Tibial artery (tissue), 4 donors: ENCODE measurements around the gene UNC5A.

Experiments
- DNase-seq, 2 donors: peaks; one replicate each; pipeline ENCODE4 v3.0.0-alpha.2; 2019
- H3K27ac ChIP-seq, 2 donors: fragments of 200-600 bp; sonication (generic) in 1 of 2; 1 replicate in 1 of 2; 2 replicates in 1 of 2; pipeline ENCODE4 v1.5.1; 2018 to 2019; ENCODE audit warnings: mild to moderate bottlenecking in 1 of 2
- H3K27me3 ChIP-seq, 2 donors: fragments of 200-600 bp; sonication (generic) in 1 of 2; one replicate each; pipeline versions ENCODE4 v1.5.1 to v1.6.0; 2016 to 2019
- H3K36me3 ChIP-seq, 3 donors: fragments of 200-600 bp; sonication (generic) in 2 of 3; one replicate each; pipeline ENCODE4 v1.5.1; 2016 to 2019; ENCODE audit warnings: mild to moderate bottlenecking in 2 of 3
- H3K4me1 ChIP-seq, 4 donors: fragments of 200-600 bp; sonication (generic) in 2 of 4; 1 replicate in 3 of 4; 2 replicates in 1 of 4; pipeline ENCODE4 v1.5.1; 2016 to 2019
- H3K4me3 ChIP-seq, 2 donors: fragments of 200-600 bp; sonication (generic) in 1 of 2; 1 replicate in 1 of 2; 2 replicates in 1 of 2; pipeline ENCODE4 v1.5.1; 2018 to 2019; ENCODE audit warnings: mild to moderate bottlenecking in 2 of 2
- H3K9me3 ChIP-seq, 3 donors: fragments of 200-600 bp; sonication (generic) in 1 of 3; one replicate each; pipeline ENCODE4 v1.5.1; 2016 to 2019
- CTCF ChIP-seq, 2 experiments: fragments of 200-600 bp in 1 of 2; fragments of 450-650 bp in 1 of 2; IDR thresholded peaks; one replicate each; pipeline ENCODE4 v1.5.1; 2017 to 2019; ENCODE audit warnings: antibody characterized with exemption in 2 of 2, mild to moderate bottlenecking in 1 of 2, moderate library complexity in 1 of 2
- intact Hi-C: fragments of 100-400 bp; cut with DNase I; formaldehyde crosslinking; loops from one replicate; pipeline ENCODE4 v1.15.0; 2023; ENCODE audit warnings: low total_unique reads

The UNC5A gene

GRCh38 chr5:176912115-176912514 is 101.8 kb downstream of the UNC5A start:
- Histone ChIP-seq H3K36me3 (peaks cover 13 to 36% (median 14%) of the 10 kb centered on the region in 3 donors), H3K4me3 (no peak overlapping the region), H3K27me3 (no peaks in the 10 kb centered on the region), H3K27ac (no peak overlapping the region), H3K9me3 (no peaks in the 10 kb centered on the region), H3K4me1 (no peaks in the 10 kb centered on the region)
- TF ChIP-seq CTCF (IDR thresholded peaks at IDR 0.05): no peak
- no peak for DNase-seq
- intact Hi-C loops: no loop called here

GRCh38 chr5:176915906-176916305 is 105.5 kb downstream of the UNC5A start:
- Histone ChIP-seq H3K27me3 (no peaks in the 10 kb centered on the region), H3K9me3 (no peaks in the 10 kb centered on the region), H3K27ac (no peak overlapping the region), H3K4me3 (no peak overlapping the region), H3K4me1 (no peaks in the 10 kb centered on the region), H3K36me3 (peaks cover 5 to 21% (median 8%) of the 10 kb centered on the region in 3 donors)
- no peak for DNase-seq
- intact Hi-C loops: no loop called here
- no peak for TF ChIP-seq CTCF (IDR thresholded peaks at IDR 0.05)

DNA sequence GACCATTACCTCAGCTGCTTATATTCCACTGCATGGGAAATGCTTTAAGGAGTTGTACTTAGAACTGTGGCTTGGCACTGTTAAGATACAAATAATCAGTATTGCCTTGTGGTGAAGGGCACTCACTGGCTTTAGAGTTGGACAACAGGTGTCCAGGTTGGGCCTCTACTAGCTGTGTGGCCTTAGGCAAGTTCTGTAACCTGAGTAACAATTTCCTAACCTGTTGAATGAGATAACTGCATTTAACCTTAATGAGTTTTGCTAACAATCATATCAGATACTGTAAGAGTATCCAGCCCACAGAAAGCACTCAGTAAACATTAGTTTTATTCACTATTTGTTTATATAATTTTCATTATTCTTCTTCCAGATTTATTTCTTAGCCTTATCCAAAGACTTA is 106.0 kb downstream of the UNC5A start:
- intact Hi-C loops: no loop called here
- H3K9me3 ChIP-seq: no peaks in the 10 kb centered on the region

DNA sequence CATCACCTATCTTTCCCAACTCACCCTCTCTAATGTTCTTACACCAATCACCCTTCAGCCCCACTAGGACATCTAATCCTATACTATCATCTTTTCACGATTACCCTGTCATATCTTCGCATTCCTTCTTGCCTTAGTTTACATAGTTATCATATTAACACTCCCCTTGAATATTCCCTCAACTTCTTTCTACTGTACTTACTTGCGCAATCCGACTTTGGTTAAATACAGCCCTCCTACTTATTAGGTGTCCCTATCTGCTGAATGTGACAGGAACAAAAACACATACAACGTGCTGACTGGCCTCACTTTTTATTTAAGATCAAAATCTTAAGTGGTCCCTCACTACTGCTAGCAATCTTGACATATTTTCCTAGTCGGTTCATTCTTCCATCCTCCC is 108.3 kb downstream of the UNC5A start:
- intact Hi-C loops: no loop called here
- H3K36me3 ChIP-seq: peaks cover 0 to 21% (median 8%) of the 10 kb centered on the region in 3 donors
- no peak for TF ChIP-seq CTCF (IDR thresholded peaks at IDR 0.05)

More for the DNA sequence above, 106.0 kb downstream of the UNC5A start:
- no peak for TF ChIP-seq CTCF (IDR thresholded peaks at IDR 0.05)
- Histone ChIP-seq H3K36me3 (peaks cover under 1 to 21% (median 8%) of the 10 kb centered on the region in 3 donors), H3K27me3 (no peaks in the 10 kb centered on the region), H3K4me3 (no peak overlapping the region), H3K4me1 (no peaks in the 10 kb centered on the region), H3K27ac (no peak overlapping the region)
- DNase-seq: no peak

GRCh38 chr5:176921714-176922113 is 111.4 kb downstream of the UNC5A start:
- Histone ChIP-seq H3K27ac (no peak overlapping the region), H3K4me3 (no peak overlapping the region), H3K4me1 (no peaks in the 10 kb centered on the region), H3K9me3 (no peaks in the 10 kb centered on the region), H3K27me3 (no peaks in the 10 kb centered on the region), H3K36me3 (peaks cover 0 to 21% (median 8%) of the 10 kb centered on the region in 3 donors)
- TF ChIP-seq CTCF (IDR thresholded peaks at IDR 0.05): no peak
- no peak for DNase-seq
- intact Hi-C loops: no loop called here

More for the DNA sequence above, 108.3 kb downstream of the UNC5A start:
- H3K27me3 ChIP-seq: no peaks in the 10 kb centered on the region
- H3K27ac ChIP-seq: no peak overlapping the region
- H3K4me3 ChIP-seq: no peak overlapping the region
- no peak for DNase-seq
- no peaks in the 10 kb centered on the region for H3K4me1 ChIP-seq
- H3K9me3 ChIP-seq: no peaks in the 10 kb centered on the region

GRCh38 chr5:176922817-176923216 is 112.5 kb downstream of the UNC5A start:
- intact Hi-C loops: no loop called here
- no peak for DNase-seq
- Histone ChIP-seq H3K4me1 (no peaks in the 10 kb centered on the region), H3K27ac (no peak overlapping the region), H3K9me3 (no peaks in the 10 kb centered on the region), H3K36me3 (peaks cover 0 to 17% (median 8%) of the 10 kb centered on the region in 3 donors), H3K27me3 (no peaks in the 10 kb centered on the region), H3K4me3 (no peak overlapping the region)
- no peak for TF ChIP-seq CTCF (IDR thresholded peaks at IDR 0.05)
